H1 (cell line): ENCODE data around the gene EPB41L5. TPM values are rescaled to one million over a fixed set of nuclear protein-coding genes. Genes with fewer than 3 reads are reported as not detected.

ENCODE experiments used
- CTCF ChIA-PET: fragments of 300-600 bp; sonication (Branson Sonifier 250); formaldehyde crosslinking; loops from one replicate; lab custom pipeline; 2021; ENCODE audit not compliant: partially characterized antibody; lab: Charles Lee
- POLR2A ChIA-PET: fragments of 300-600 bp; sonication (Branson Sonifier 250); formaldehyde crosslinking; loops from one replicate; lab custom pipeline; 2021; ENCODE audit warnings: inconsistent platforms; ENCODE audit not compliant: partially characterized antibody; lab: Charles Lee
- DNase-seq, 2 experiments: peaks; one replicate each; pipeline versions ENCODE4 v3.0.0 to v3.0.0-alpha.2; 2010 to 2022; ENCODE audit warnings: low spot score in 2 of 2, low read depth in 1 of 2, mixed read lengths in 1 of 2
- FAIRE-seq: peaks from 2 replicates; lab custom pipeline; 2011; peaks lifted over from hg19 to GRCh38; lab: Jason Lieb, UNC
- H2AFZ ChIP-seq: 2 replicates; pipeline ENCODE4 v1.8.1; 2012; ENCODE audit warnings: low read length, inconsistent platforms
- H2AK5ac ChIP-seq: 2 replicates; pipeline ENCODE4 v1.6.1; 2013; ENCODE audit warnings: low read depth, low read length
- H2BK120ac ChIP-seq: replicated peaks from 2 replicates; pipeline ENCODE3; 2013; ENCODE audit warnings: low read depth, low read length, inconsistent platforms
- H2BK12ac ChIP-seq: 2 replicates; pipeline ENCODE4 v1.6.1; 2013; ENCODE audit warnings: low read depth, low read length
- H2BK15ac ChIP-seq: 2 replicates; pipeline ENCODE4 v1.6.1; 2013; ENCODE audit warnings: low read length
- H2BK20ac ChIP-seq: 2 replicates; pipeline ENCODE4 v1.6.1; 2013; ENCODE audit warnings: low read length
- H2BK5ac ChIP-seq: 2 replicates; pipeline ENCODE4 v1.6.1; 2013; ENCODE audit warnings: low read depth, low read length
- H3K14ac ChIP-seq: 2 replicates; pipeline ENCODE4 v1.6.1; 2013; ENCODE audit warnings: inconsistent platforms; ENCODE audit not compliant: insufficient read length
- H3K18ac ChIP-seq: 2 replicates; pipeline ENCODE4 v1.6.1; 2013; ENCODE audit warnings: low read length; ENCODE audit errors: extremely low read depth
- H3K23ac ChIP-seq: 2 replicates; pipeline ENCODE4 v1.6.1; 2013; ENCODE audit warnings: inconsistent platforms; ENCODE audit not compliant: insufficient read length
- H3K23me2 ChIP-seq: 2 replicates; pipeline ENCODE4 v1.6.1; 2013; ENCODE audit warnings: low read depth, low read length
- H3K27ac ChIP-seq: 2 replicates; pipeline ENCODE4 v1.6.1; 2011; ENCODE audit warnings: low read depth, low read length, inconsistent platforms
- H3K27me3 ChIP-seq, 4 experiments: replicated peaks in 1 of 4; 1 replicate in 1 of 4; 2 replicates in 3 of 4; pipeline versions ENCODE4 v1.6.1 to v1.8.1; 2011 to 2013; ENCODE audit warnings: low read length in 3 of 4, mild to moderate bottlenecking in 3 of 4, inconsistent platforms in 2 of 4, mixed read lengths in 2 of 4, moderate library complexity in 1 of 4; ENCODE audit not compliant: control insufficient read depth in 3 of 4, insufficient read depth in 3 of 4; ENCODE audit errors: extremely low read depth in 1 of 4
- H3K36me3 ChIP-seq, 4 experiments: 2 replicates each; pipeline versions ENCODE4 v1.6.1 to v1.8.1; 2011 to 2013; ENCODE audit warnings: mild to moderate bottlenecking in 4 of 4, low read length in 3 of 4, moderate library complexity in 2 of 4, control low read depth in 1 of 4, inconsistent platforms in 1 of 4; ENCODE audit not compliant: insufficient read depth in 4 of 4, control insufficient read depth in 2 of 4
- H3K4ac ChIP-seq: replicated peaks from 2 replicates; pipeline ENCODE3; 2013; ENCODE audit warnings: low read length, low read depth, mixed read lengths, inconsistent platforms; ENCODE audit not compliant: insufficient read length
- H3K4me1 ChIP-seq, 4 experiments: replicated peaks in 1 of 4; 1 replicate in 1 of 4; 2 replicates in 3 of 4; pipeline versions ENCODE4 v1.6.1 to v1.8.1; 2011 to 2013; ENCODE audit warnings: low read length in 3 of 4, inconsistent platforms in 2 of 4, mixed read lengths in 1 of 4; ENCODE audit not compliant: insufficient read depth in 4 of 4, control insufficient read depth in 3 of 4
- H3K4me2 ChIP-seq, 2 experiments: 2 replicates each; pipeline versions ENCODE4 v1.6.1 to v1.8.1; 2011 to 2013; ENCODE audit warnings: low read depth in 2 of 2, low read length in 2 of 2, control low read depth in 1 of 2, inconsistent platforms in 1 of 2, mild to moderate bottlenecking in 1 of 2; ENCODE audit not compliant: insufficient read depth in 1 of 2
- H3K4me3 ChIP-seq, 4 experiments: fragments of 200-600, 300-600 bp in 1 of 4; sonication (generic), shearing (Covaris generic), sonication (Bioruptor Twin) in 1 of 4; 2 replicates each; pipeline versions ENCODE4 v1.5.1 to v1.8.1; 2011 to 2016; ENCODE audit warnings: low read length in 4 of 4, low read depth in 3 of 4, control low read depth in 2 of 4, inconsistent platforms in 2 of 4, mild to moderate bottlenecking in 2 of 4, mixed read lengths in 1 of 4, moderate library complexity in 1 of 4; ENCODE audit not compliant: insufficient read depth in 2 of 4; ENCODE audit errors: extremely low read depth in 1 of 4
- H3K56ac ChIP-seq: replicated peaks from 2 replicates; pipeline ENCODE3; 2013; ENCODE audit warnings: low read depth, mild to moderate bottlenecking, mixed read lengths, low read length, inconsistent platforms; ENCODE audit not compliant: insufficient read length
- H3K79me1 ChIP-seq: 2 replicates; pipeline ENCODE4 v1.6.1; 2013; ENCODE audit warnings: low read depth, low read length, control low read depth
- H3K79me2 ChIP-seq, 2 experiments: 2 replicates each; pipeline versions ENCODE4 v1.6.1 to v1.8.1; 2012 to 2013; ENCODE audit warnings: low read length in 2 of 2, mild to moderate bottlenecking in 2 of 2, inconsistent platforms in 1 of 2; ENCODE audit not compliant: insufficient read depth in 2 of 2, control insufficient read depth in 1 of 2
- H3K9ac ChIP-seq, 4 experiments: replicated peaks in 1 of 4; 1 replicate in 1 of 4; 2 replicates in 3 of 4; pipeline versions ENCODE4 v1.6.1 to v1.8.1; 2011 to 2013; ENCODE audit warnings: low read depth in 3 of 4, low read length in 3 of 4, control low read depth in 2 of 4, mild to moderate bottlenecking in 2 of 4, moderate library complexity in 2 of 4, inconsistent platforms in 1 of 4; ENCODE audit errors: extremely low read depth in 1 of 4
- H3K9me3 ChIP-seq, 2 experiments: 2 replicates each; pipeline versions ENCODE4 v1.6.1 to v1.8.1; 2012 to 2013; ENCODE audit warnings: mild to moderate bottlenecking in 2 of 2, moderate library complexity in 2 of 2, control low read depth in 1 of 2, inconsistent platforms in 1 of 2, low read depth in 1 of 2, low read length in 1 of 2, mixed read lengths in 1 of 2; ENCODE audit not compliant: insufficient read depth in 2 of 2
- H4K20me1 ChIP-seq, 2 experiments: replicated peaks in 1 of 2; 2 replicates each; pipeline versions ENCODE3 to v1.8.1; 2011 to 2013; ENCODE audit warnings: inconsistent platforms in 2 of 2, low read length in 2 of 2, mild to moderate bottlenecking in 1 of 2; ENCODE audit not compliant: insufficient read depth in 2 of 2, control insufficient read depth in 1 of 2
- H4K5ac ChIP-seq: 2 replicates; pipeline ENCODE4 v1.6.1; 2013; ENCODE audit warnings: low read length, low read depth, mixed read lengths, inconsistent platforms; ENCODE audit not compliant: insufficient read length
- H4K8ac ChIP-seq: 2 replicates; pipeline ENCODE4 v1.8.0; 2013; ENCODE audit warnings: mild to moderate bottlenecking, moderate library complexity, low read length, inconsistent platforms; ENCODE audit not compliant: insufficient read depth; ENCODE audit errors: extremely low read depth
- H4K91ac ChIP-seq: replicated peaks from 2 replicates; pipeline ENCODE3; 2013; ENCODE audit warnings: low read length, mixed read lengths, inconsistent platforms; ENCODE audit not compliant: insufficient read length
- ASH2L ChIP-seq: fragments of 200-600, 300-600 bp; sonication (generic); IDR thresholded peaks from one replicate; pipeline ENCODE4 v1.7.1; 2017; ENCODE audit warnings: low read length
- CREB1 ChIP-seq: IDR thresholded peaks from 2 replicates; pipeline ENCODE4 v1.6.1; 2012; ENCODE audit warnings: inconsistent platforms
- E2F6 ChIP-seq: IDR thresholded peaks from 2 replicates; pipeline ENCODE4 v1.6.1; 2012; ENCODE audit warnings: inconsistent platforms
- SP1 ChIP-seq: IDR thresholded peaks from 2 replicates; pipeline ENCODE4 v1.6.1; 2011; ENCODE audit warnings: low read depth, low read length
- SP4 ChIP-seq: IDR thresholded peaks from 2 replicates; pipeline ENCODE4 v1.6.1; 2012; ENCODE audit warnings: low read length, inconsistent platforms
- TBP ChIP-seq: IDR thresholded peaks from 2 replicates; pipeline ENCODE4 v1.6.1; 2011; ENCODE audit warnings: low read depth, low read length, improper control_type of control experiment
- TEAD4 ChIP-seq: IDR thresholded peaks from 2 replicates; pipeline ENCODE4 v1.6.1; 2012; ENCODE audit warnings: low read depth, low read length, inconsistent platforms, mixed read lengths
- WGBS, 2 experiments: shearing (Covaris generic) in 1 of 2; methylation state at CpG; one replicate each; pipeline versions ENCODE4 v1.1.6 to v1.1.7; 2013 to 2015; ENCODE audit warnings: low lambda C conversion rate in 2 of 2, mixed read lengths in 2 of 2, inconsistent platforms in 1 of 2, low coverage in 1 of 2, missing lambda C conversion rate in 1 of 2; ENCODE audit not compliant: insufficient replicate concordance in 2 of 2, insufficient coverage in 1 of 2, insufficient read length in 1 of 2; ENCODE audit errors: extremely low coverage in 1 of 2, missing lambda C conversion rate in 1 of 2; 5-methylcytosine and 5-hydroxymethylcytosine counted together
- polyA plus RNA-seq, 7 experiments: library from polyadenylated mRNA; depleted of rRNA in 3 of 7; stranded (reverse) in 5 of 7; unstranded in 2 of 7; fragments of >200 nt in 5 of 7; fragments of 200-250 nt in 2 of 7; gene quantifications; 1 replicate in 5 of 7; 2 replicates in 1 of 7; 4 replicates in 1 of 7; pipeline versions ENCODE4 v1.2.1 to v1.2.3, GENCODE V29; 2011 to 2013; ENCODE audit warnings: missing spikeins in 2 of 7, mixed read lengths in 2 of 7
- total RNA-seq: library from RNA; stranded (reverse); fragmentation: NEBNext Ultra II Directional; extraction: Animal tissue kit (Norgen Biotek cat#: 25700); gene quantifications from 2 replicates; pipeline ENCODE4 v1.2.1, GENCODE V29; 2021

EPB41L5 gene
- total and polyA plus RNA-seq, 2 of the 8 experiments (the other 6 are each of a cell fraction or from before 2014, with no cell fraction given), result 13.5 to 32.3 TPM

- Histone ChIP-seq H2AFZ (no peak overlapping the region), H3K36me3 (no peaks in the 10 kb centered on the region), H3K56ac (no peak overlapping the region), H3K23me2 (no peaks in the 10 kb centered on the region), H2BK5ac (no peak overlapping the region), H3K79me1 (0 out of 2 replicates have a peak, but pooled peaks cover 2% of the 10 kb centered on the region), H3K14ac (no peak overlapping the region), H4K5ac (no peak overlapping the region), H3K9ac (no peak overlapping the region), H3K23ac (no peak overlapping the region), H2BK120ac (no peak overlapping the region), H3K4me3 (no peak overlapping the region), H2BK20ac (no peak overlapping the region), H3K27ac (no peak overlapping the region), H2AK5ac (no peak overlapping the region), H3K18ac (no peak overlapping the region), H4K8ac (no peak overlapping the region), H3K27me3 (no peaks in the 10 kb centered on the region), H2BK12ac (no peak overlapping the region), H2BK15ac (no peak overlapping the region), H3K4me2 (no peak overlapping the region), H3K4ac (no peak overlapping the region), H3K4me1 (no peaks in the 10 kb centered on the region), H4K20me1 (peaks cover 0 to 2% of the 10 kb centered on the region in 2 experiments), H4K91ac (no peak overlapping the region), H3K9me3 (no peaks in the 10 kb centered on the region), H3K79me2 (peaks cover 0 to 14% of the 10 kb centered on the region in 2 experiments; a peak in 2 of 4 replicates)
- DNase-seq (no peak), FAIRE-seq (no peak)
- WGBS, 2 experiments, result 92% methylated on average over 2 of the region's 2 CpGs; no CpG with 5 or more reads in 1 of the 2 experiments
- CTCF ChIA-PET, result no interaction called here
- POLR2A ChIA-PET, result no interaction called here
- TF ChIP-seq TEAD4 (no peak), TBP (no peak), SP1 (no peak), E2F6 (no peak), CREB1 (no peak), ASH2L (no peak), SP4 (no peak)
These were observed 47.3 kb downstream of the EPB41L5 start for GRCh38 chr2:120060088-120060623.
